Ovary (tissue), 3 donors: Measurements from ENCODE around the gene ZNG1F.
"Not testable (repeated sequence)": the region's sequence is repeated elsewhere in the genome, so short reads cannot be mapped to it uniquely, and the experiment has no call there.

ENCODE experiments used
- POLR2A ChIP-seq: fragments of 450-650 bp; IDR thresholded peaks from one replicate; pipeline ENCODE4 v1.6.1; 2017; ENCODE audit warnings: antibody characterized with exemption, mild to moderate bottlenecking, moderate library complexity
- TF ChIP-seq, protein P1 (sequence below), 3 donors: fragments of 450-650 bp in 2 of 3; fragments of 200-600 bp in 1 of 3; IDR thresholded peaks; one replicate each; pipeline versions ENCODE4 v1.5.1 to v1.8.0; 2016 to 2022; ENCODE audit warnings: antibody characterized with exemption in 3 of 3, mild to moderate bottlenecking in 1 of 3
- donor health status: DM: no; HTN: no; CAD: no.

GRCh38 chr9:41090922-41091321 lies 98.2 kb downstream of the ZNG1F start:
- TF ChIP-seq POLR2A, result not testable (repeated sequence)
- TF ChIP-seq, protein P1, sequence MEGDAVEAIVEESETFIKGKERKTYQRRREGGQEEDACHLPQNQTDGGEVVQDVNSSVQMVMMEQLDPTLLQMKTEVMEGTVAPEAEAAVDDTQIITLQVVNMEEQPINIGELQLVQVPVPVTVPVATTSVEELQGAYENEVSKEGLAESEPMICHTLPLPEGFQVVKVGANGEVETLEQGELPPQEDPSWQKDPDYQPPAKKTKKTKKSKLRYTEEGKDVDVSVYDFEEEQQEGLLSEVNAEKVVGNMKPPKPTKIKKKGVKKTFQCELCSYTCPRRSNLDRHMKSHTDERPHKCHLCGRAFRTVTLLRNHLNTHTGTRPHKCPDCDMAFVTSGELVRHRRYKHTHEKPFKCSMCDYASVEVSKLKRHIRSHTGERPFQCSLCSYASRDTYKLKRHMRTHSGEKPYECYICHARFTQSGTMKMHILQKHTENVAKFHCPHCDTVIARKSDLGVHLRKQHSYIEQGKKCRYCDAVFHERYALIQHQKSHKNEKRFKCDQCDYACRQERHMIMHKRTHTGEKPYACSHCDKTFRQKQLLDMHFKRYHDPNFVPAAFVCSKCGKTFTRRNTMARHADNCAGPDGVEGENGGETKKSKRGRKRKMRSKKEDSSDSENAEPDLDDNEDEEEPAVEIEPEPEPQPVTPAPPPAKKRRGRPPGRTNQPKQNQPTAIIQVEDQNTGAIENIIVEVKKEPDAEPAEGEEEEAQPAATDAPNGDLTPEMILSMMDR (IDR thresholded peaks at IDR 0.05), result not testable (repeated sequence)
